ENCODE measurements around the gene NPFFR1. TPM values are rescaled to one million over a fixed set of nuclear protein-coding genes. Genes with fewer than 3 reads are reported as not detected.

The NPFFR1 gene
- total and polyA plus RNA-seq, 3 donors from 2014 or later: 2.6 to 6.6 (median 2.8) TPM

GRCh38 chr10:70271996-70272924 is 11.5 kb downstream of the NPFFR1 start:
- intact Hi-C loops (cut with DNase I; ENCODE audit: low total_unique reads): no loop called here
- H3K27ac ChIP-seq: no peak overlapping the region
- no peak for TF ChIP-seq POLR2A (IDR thresholded peaks at IDR 0.05)
- TF ChIP-seq CTCF (IDR thresholded peaks at IDR 0.05): no peak
- no peak for DNase-seq
- H3K27me3 ChIP-seq: no peaks in the 10 kb centered on the region
- no peak overlapping the region for H3K4me3 ChIP-seq
- H3K36me3 ChIP-seq (ENCODE audit: low read depth, missing control alignments): no peaks in the 10 kb centered on the region
- H3K4me1 ChIP-seq: no peaks in the 10 kb centered on the region
- 80 to 82% methylated on average over 17 of the region's 17 CpGs for WGBS, 2 donors
- H3K9me3 ChIP-seq: no peaks in the 10 kb centered on the region

GRCh38 chr10:70270952-70271351 is 12.9 kb downstream of the NPFFR1 start:
- H3K4me1 ChIP-seq: no peaks in the 10 kb centered on the region
- no peak for TF ChIP-seq POLR2A (IDR thresholded peaks at IDR 0.05)
- TF ChIP-seq CTCF (IDR thresholded peaks at IDR 0.05): no peak
- no peak overlapping the region for H3K27ac ChIP-seq
- WGBS, 2 donors: 63 to 65% methylated on average over 2 of the region's 2 CpGs
- no peak overlapping the region for H3K4me3 ChIP-seq
- H3K9me3 ChIP-seq: no peaks in the 10 kb centered on the region
- DNase-seq: no peak
- H3K27me3 ChIP-seq: no peaks in the 10 kb centered on the region
- intact Hi-C loops (cut with DNase I; ENCODE audit: low total_unique reads): no loop called here
- H3K36me3 ChIP-seq (ENCODE audit: low read depth, missing control alignments): no peaks in the 10 kb centered on the region

GRCh38 chr10:70269741-70270140 is 14.1 kb downstream of the NPFFR1 start:
- Histone ChIP-seq H3K36me3 (ENCODE audit: low read depth, missing control alignments) (no peaks in the 10 kb centered on the region), H3K4me1 (no peaks in the 10 kb centered on the region), H3K27me3 (no peaks in the 10 kb centered on the region), H3K4me3 (no peak overlapping the region), H3K9me3 (no peaks in the 10 kb centered on the region), H3K27ac (no peak overlapping the region)
- no peak for TF ChIP-seq CTCF (IDR thresholded peaks at IDR 0.05)
- no peak for TF ChIP-seq POLR2A (IDR thresholded peaks at IDR 0.05)
- intact Hi-C loops (cut with DNase I; ENCODE audit: low total_unique reads): no loop called here
- 96 to 97% methylated on average over 3 of the region's 3 CpGs for WGBS, 2 donors
- no peak for DNase-seq

- Histone ChIP-seq H3K27ac (no peak overlapping the region), H3K9me3 (no peaks in the 10 kb centered on the region), H3K27me3 (no peaks in the 10 kb centered on the region), H3K36me3 (ENCODE audit: low read depth, missing control alignments) (no peaks in the 10 kb centered on the region), H3K4me3 (no peak overlapping the region), H3K4me1 (no peaks in the 10 kb centered on the region)
- 79 to 82% methylated on average over 4 of the region's 4 CpGs for WGBS, 2 donors
- no peak for TF ChIP-seq POLR2A (IDR thresholded peaks at IDR 0.05)
- no peak for TF ChIP-seq CTCF (IDR thresholded peaks at IDR 0.05)
- no peak for DNase-seq
- intact Hi-C loops (cut with DNase I; ENCODE audit: low total_unique reads): no loop called here
Observed at GRCh38 chr10:70268376-70268775, 15.4 kb downstream of the NPFFR1 start.
